HG03039 (cell line): ENCODE results near the gene GPHN.
"Not testable (repeated sequence)": the region's sequence is repeated elsewhere in the genome, so short reads cannot be mapped to it uniquely, and the experiment has no call there.

Experiments used
- ATAC-seq: cut with Tn5 transposase; IDR thresholded peaks from one replicate; pipeline ENCODE4 v1.9.1; 2021; ENCODE audit warnings: mild to moderate bottlenecking, moderate library complexity; ENCODE audit not compliant: unreplicated experiment

The GPHN gene

DNA sequence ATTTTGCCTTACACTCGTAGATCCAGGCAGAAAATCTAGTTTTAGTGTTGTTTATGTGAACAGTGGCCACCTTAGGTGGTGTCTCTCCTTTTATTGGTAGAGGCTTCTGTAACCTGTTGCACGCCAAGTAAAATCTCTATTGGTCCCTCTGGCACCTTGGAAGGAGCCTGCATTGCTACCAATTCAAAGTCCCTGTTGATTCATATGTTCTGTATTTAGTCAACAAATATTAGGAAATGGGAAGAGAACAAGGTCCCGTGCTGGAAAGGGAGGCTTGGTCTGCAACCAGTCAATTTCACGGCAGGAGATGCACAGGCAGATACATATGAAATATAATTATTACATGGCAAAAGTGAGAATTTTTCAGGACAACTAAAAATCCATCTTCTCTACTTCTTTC, 6.4 kb upstream of the GPHN start:
- no peak for ATAC-seq

DNA sequence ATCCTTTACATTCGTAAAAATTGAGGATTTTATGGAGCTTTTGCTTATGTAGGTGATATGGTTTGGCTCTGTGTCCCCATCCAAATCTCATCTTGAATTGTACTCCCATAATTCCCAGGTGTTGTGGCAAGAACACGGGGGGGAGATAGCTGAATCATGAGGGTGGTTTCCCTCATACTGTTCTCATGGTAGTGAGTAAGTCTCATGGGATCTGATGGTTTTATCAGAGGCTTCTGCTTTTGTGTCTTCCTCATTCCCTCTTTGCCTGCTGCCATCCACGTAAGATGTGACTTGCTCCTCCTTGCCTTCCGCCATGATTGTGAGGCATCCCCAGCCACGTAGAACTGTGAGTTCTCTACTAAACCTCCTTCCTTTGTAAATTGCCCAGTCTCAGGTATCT, 5.1 kb upstream of the GPHN start:
- ATAC-seq: not testable (repeated sequence)

DNA sequence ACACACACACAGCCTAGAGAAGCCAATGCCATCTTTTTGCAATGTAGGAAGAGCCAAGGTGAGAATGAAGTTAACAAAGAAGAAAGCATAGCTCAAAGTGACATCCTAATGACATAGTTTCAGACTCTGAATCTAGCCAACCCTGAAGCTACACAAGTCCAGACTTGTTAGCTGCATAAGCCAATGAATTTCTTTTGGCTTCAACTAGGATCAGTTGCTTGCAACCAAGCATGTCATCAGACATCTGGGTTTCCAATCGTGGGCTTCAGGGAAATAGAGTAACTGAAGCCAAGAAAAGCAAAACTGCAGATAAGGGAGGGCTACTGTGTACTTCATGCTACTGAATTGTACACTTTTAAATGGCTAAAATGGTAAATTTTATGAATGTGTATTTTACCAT, 4.4 kb upstream of the GPHN start:
- ATAC-seq: no peak

DNA sequence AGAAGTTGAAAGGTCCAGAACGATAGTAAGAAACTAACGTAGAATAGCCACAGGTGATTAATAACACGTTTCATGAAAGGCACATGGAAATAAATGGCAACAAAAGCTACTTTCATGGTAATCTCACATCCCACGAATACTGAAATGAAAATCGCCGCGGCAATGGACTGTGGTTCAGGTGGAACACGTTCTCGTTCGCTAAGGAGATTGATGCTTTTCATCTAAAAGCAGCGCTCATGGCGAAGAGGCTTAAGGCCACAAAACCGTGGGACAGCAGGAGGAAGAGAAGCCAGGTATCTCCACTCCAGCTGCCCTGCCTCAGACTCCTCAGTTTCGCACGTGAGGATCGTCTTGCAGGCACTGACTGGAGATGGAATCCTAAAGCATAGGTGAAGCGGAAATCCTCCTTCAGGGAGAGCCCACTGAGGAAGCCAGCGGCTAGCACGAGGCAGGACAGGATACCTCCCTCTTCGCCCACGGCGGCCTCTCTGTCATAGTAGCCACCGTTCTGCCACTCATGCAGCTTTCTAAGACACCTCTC, 696 bp upstream of the GPHN start:
- ATAC-seq: peak; percentile 9

DNA sequence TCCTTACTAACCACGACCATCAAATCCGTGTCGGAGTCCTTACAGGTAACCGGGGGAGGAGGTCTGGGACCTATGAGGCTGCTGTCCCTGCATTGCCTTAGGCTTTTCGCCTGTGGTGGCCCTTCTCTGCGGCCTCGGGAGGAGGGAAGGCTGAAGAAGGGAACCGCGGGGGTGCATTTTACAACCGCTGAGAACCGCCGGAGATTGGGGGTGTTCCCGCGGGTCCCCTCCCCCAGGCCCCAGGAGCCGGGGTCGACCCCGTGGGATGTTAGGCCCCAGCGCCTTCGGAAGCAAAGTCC, 549 bp downstream of the GPHN start:
- ATAC-seq: no peak

DNA sequence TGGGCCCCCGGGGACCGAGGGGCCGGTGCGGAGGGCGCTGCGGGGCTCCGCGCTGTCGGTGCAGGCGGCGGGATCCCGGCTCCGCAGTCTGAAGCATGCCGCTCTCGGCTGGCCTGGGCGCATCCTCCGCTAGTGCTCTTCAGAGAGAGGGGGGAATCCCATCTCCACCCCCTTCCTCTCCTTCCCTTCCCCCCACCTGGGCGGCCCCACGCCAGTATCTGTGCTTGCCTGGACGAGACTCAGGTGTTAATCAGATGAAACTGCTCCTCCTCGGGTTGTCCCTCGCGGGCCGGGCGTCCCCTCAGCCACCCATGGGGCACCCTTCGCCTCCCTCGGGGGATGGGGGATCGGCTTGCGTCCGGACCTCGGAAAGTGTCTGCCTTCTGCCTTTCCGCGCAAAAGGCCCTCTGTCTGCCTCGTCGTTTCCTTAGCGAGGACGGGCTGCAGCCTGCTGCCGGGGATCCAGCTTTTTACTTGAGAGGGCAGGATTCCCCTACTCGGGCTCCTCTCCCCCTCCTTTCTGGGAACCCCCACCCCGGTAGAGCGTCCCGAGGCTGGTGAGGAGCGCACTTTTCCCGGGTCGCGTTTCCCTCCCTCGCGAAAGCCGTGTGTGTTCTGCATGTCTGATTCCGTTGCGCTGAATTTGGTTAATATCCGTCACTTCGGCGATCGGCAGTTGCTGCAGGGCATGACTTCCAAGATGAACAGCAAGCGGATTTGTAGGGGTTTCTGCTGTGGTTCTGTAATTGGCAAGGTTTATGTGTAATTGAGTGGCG, 1.1 kb downstream of the GPHN start:
- ATAC-seq: no peak

DNA sequence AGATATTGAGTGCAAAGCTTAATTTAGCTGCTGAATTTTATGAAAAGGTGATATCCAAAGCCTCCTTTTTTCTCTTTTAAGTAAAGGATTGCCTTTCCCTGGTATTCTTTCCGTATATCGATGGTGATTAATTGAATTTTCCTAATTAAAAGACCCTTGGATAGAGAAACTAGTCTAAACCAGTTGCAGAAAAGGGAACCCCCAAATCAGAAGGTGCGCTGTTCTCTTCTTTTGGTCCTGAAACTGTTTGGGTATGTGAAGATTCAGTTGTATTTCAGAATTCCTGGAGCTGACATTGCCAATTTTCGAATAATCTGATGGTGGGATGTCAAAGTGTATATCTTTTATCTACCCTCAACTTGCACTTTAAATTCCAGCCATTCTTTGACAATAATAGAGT, 1.9 kb downstream of the GPHN start:
- ATAC-seq: no peak

DNA sequence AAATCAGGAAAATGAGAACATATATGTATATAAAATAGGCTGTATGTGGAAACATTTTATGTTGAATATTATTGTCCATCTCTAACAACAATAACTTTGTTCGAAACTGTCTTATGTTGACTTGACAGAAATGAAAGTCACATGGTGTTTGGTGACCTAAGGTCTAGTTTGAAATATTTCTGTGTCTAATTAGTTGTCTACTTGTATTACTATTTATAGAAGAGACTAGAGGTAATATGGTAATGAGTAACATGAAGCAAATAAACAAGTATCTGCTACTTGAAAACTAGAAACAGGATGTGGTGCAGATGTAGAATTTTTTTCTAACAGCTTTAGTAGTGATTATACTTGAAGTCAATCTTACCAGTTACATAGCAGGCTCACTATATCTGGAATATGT, 3.9 kb downstream of the GPHN start:
- no peak for ATAC-seq

DNA sequence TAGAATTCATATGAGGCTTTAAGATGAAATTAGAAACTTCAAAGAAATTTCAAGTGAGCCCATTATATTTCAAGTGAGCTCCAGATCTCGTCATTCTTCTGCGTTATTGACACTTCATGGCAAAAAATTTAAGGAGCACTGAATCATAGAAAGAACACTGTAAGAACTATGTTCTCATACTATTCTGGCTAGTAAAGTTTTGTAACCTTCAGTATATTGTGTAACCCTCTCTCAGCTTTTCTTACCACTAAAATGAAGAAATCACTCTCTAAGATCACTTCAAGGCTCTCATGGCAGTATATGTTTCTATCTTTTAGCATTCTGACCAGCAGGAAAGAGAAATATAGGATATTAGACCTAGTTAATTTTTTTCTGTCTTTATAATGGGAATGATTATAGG, 6.3 kb downstream of the GPHN start:
- ATAC-seq: no peak

DNA sequence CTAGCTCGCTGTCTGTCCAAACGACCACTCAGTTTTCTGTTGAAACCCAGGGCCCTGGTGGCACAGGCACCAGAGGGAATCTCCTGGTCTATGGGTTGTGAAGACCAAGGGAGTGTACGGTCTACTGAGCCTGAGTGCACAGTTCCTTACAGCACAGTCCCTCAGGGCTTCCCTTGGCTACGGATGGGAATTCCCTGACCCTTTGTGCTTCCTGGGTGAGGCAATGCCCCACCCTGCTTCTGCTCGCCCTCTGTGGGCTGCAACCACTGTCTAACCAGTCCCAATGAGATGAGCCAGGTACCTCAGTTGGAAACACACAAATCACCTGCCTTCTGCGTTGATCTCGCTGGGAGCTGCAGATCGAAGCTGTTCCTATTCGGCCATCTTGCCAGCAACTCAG, 22.6 kb downstream of the GPHN start:
- ATAC-seq: no peak

DNA sequence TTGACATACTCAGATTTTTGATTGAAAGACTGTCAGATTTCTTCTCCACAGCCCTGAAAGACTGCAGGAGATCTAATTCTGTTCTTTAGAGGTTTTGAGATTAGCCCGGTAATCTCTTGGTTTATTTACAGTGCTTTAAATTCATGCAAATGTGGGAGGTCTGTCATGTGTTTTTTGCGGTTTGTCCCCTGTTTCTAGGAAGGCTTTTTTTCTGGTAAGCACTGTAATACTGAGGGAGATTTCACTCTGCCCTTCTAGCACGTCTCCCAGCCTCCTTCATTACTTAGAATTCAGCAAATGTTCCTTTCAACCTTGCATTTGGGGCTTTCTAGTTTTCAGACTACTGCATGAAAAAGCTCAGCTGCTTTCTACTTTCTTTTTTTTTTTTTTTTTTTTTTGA, 31.1 kb downstream of the GPHN start:
- no peak for ATAC-seq

DNA sequence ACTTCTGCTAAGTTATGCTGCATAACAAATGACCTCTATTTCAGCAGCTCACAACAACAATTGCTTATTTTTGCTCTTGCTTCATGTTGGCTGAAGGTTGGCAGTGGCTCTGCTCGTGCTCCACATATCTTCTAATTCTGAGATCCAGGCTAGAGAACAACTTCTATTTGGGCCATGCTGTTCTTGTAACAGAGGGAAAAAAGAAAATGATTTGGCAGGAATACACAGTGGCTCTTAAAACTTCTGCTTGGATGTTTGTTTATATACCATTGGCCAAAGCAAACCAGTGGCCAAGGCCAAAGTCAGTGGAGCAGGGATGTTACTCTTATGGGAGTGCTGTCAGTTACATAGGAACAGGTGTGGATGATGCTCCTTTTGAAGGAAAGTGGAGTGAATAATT, 32.1 kb downstream of the GPHN start:
- no peak for ATAC-seq

DNA sequence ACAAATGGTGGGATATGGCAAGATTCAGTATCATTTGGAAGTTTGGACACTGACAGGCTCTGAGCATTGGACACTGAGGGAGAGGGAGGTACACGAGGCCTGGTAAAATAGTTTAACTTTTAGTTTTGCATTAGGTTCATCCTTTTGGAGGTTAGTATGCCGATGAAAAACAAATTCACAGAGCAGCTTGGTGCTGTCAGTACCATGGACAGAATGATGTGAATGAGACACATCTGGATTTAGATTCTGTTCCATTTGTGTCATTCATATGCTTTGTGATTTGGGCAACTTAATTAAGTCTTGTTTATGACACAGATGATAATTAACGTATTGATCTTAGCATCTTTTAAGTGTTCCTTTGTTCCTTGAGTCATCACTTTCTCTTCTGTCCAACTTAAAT, 33.7 kb downstream of the GPHN start:
- ATAC-seq: no peak

DNA sequence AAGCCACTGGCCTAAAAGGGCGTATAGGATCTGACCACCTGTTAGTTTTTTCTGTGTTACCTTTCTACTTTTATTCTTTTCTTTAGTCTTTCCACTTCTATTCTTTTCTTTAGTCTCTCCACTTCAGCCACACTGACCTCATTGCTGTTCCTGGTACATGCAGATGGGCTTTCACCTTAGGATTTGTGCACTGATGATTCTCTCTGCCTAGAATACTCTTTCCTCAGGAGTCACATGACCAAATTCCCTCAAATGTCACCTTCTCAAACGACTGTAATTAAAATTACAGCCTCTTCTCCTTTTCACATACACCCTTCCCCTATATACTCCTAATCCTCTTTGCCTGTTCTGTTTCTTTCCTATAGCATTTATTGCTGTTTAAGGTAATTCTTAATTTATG, 36.0 kb downstream of the GPHN start:
- ATAC-seq: no peak

DNA sequence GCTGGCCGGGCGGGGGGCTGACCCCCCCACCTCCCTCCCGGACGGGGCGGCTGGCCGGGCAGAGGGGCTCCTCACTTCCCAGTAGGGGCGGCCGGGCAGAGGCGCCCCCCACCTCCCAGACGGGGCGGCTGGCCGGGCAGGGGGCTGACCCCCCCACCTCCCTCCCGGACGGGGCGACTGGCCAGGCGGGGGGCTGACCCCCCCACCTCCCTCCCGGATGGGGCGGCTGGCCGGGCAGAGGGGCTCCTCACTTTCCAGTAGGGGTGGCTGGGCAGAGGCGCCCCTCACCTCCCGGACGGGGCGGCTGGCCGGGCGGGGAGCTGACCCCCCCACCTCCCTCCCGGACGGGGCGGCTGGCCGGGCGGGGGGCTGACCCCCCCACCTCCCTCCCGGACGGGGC, 37.2 kb downstream of the GPHN start:
- not testable (repeated sequence) for ATAC-seq

DNA sequence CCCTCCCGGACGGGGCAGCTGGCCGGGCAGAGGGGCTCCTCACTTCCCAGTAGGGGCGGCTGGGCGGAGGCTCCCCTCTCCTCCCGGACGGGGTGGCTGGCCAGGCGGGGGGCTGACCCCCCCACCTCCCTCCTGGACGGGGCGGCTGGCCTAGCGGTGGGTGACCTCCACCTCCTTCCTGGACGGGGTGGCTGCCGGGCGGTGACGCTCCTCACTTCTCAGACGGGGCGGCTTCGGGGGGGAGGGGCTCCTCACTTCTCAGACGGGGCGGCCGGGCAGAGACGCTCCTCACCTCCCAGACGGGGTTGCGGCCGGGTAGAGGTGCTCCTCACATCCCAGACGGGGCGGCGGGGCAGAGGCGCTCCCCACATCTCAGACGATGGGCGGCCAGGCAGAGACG, 37.8 kb downstream of the GPHN start:
- ATAC-seq: not testable (repeated sequence)

DNA sequence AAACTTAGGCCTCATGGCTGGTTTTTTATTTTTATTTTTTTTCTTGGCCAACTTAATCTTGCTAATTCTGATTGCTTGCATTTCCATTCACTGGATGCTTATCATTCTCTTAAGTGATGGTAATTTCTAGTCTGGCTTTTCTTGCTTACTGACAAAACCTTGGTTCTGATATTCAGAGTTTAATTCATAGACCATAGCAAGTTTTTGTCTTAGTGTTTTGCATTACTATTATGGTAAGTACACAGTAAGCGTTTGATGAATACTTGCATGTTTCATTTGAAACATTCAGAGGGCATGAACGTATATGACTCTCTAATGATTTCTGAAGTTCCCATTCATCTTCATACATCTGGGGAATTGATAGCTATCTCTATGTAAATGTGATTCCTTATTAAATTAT, 55.8 kb downstream of the GPHN start:
- ATAC-seq: no peak

DNA sequence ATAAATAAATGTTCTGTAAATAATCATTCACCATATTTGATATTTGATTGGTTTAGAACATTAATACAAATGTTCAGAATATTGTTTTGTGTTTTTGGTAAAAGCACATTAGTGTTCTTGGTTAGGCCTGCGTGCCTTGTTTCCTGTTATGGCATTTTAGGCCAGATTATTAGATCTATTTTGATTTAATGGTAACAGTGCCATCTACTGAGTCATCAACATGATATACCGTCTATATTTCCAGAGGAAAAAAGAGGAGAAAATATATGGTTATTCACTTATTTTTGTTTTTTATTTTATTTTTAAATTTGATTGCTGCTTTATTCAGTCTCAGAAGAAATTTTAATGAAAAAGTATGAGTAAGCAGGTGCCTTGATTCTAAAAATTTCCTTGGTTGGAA, 60.3 kb downstream of the GPHN start:
- no peak for ATAC-seq

DNA sequence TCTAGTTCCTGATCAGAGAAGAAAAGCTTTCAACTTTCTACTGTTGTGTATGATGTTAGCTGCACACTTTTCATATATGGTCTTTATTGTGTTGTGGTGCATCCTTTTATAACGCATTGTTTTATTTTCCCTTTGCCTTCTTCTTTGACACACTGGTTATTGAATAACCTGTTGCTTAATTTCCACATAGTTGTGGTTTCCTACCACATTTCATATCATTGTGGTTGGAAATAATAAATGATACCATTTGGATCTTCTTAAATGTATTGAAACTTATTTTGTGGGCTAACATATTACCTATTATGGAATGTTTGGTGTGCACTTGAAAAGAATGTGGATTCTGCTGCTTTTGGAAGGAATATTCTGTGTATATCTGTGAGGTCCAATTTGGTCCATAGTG, 64.9 kb downstream of the GPHN start:
- ATAC-seq: no peak

DNA sequence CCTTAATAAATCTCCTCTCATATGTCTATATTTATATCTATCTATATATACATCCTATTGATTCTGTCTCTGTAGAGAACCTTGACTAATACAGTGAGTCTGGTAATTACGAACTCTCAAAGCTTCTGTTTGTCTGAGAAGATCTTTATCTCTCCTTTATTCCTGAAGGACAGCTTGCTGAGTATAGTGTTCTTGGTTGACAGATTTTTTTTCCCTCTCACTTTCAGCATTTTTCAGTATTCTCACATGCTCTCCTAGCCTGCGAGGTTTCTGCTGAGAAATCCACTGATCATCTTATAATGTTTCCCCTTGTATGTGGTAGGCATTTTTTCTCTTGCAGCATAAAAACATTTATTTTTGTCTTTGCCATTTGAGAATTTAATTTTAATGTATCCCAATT, 67.1 kb downstream of the GPHN start:
- no peak for ATAC-seq

DNA sequence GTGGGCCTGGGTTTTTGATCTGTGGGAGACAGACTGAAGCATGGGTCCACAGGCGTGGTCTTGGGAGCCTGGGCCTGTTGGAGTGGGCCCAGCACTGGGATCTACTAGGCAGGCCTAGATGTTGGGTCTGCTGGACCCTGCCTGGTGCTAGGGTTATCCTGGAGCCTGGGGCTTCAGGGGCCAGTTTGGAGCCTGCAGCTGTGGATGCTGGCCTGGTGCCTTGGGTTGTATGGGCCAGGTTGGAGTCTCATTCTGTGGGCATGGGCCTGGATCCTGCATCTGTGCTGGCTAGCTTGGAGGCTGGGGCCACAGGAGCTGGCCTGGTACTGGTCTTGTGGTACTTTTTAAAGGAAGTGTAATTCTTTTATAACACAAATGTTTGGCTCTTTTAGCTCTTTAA, 68.0 kb downstream of the GPHN start:
- no peak for ATAC-seq

DNA sequence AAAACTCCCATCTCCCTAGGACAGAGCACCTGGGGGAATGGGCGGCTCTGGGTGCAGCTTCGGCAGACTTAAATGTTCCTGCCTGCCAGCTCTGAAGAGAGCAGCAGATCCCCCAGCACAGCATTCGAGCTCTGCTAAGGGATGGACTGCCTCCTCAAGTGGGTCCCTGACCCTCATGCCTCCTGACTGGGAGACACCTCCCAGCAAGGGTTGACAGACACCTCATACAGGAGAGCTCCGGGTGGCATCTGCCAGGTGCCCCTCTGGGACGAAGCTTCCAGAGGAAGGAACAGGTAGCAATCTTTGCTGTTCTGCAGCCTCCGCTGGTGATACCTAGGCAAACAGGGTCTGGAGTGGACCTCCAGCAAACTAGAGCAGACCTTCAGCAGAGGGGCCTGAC, 79.8 kb downstream of the GPHN start:
- not testable (repeated sequence) for ATAC-seq

DNA sequence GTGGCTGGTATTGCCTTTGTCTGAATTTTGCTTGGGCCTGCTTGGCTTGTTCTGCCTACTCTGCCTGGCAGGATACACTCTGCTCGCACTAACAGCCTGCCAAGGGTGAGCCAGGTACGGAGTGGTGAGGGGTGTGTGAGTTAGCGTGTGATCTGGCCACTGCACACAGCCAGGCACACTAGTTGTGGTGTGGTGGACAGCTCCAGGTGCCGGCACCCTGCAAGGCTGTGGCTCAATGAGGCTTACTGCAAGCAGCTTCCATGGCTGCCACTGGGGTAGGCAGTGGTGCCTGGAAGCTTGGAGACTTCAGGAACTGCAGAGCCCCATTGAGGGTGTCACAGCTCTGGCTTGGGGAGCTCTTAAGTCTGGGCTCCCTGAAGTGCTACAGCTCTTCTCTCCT, 87.4 kb downstream of the GPHN start:
- ATAC-seq: no peak
